HG03575 (cell line): ENCODE data around the gene CP.
A peak's percentile ranks its signal among the peaks of the same experiment; 100 is the strongest.
"Not testable (repeated sequence)": the region's sequence is repeated elsewhere in the genome, so short reads cannot be mapped to it uniquely, and the experiment has no call there.

Experiments used
- ATAC-seq: cut with Tn5 transposase; IDR thresholded peaks from one replicate; pipeline ENCODE4 v1.9.1; 2021; ENCODE audit not compliant: unreplicated experiment, insufficient number of reproducible peaks, low FRiP score; ENCODE audit errors: extremely low read depth

Gene CP

DNA sequence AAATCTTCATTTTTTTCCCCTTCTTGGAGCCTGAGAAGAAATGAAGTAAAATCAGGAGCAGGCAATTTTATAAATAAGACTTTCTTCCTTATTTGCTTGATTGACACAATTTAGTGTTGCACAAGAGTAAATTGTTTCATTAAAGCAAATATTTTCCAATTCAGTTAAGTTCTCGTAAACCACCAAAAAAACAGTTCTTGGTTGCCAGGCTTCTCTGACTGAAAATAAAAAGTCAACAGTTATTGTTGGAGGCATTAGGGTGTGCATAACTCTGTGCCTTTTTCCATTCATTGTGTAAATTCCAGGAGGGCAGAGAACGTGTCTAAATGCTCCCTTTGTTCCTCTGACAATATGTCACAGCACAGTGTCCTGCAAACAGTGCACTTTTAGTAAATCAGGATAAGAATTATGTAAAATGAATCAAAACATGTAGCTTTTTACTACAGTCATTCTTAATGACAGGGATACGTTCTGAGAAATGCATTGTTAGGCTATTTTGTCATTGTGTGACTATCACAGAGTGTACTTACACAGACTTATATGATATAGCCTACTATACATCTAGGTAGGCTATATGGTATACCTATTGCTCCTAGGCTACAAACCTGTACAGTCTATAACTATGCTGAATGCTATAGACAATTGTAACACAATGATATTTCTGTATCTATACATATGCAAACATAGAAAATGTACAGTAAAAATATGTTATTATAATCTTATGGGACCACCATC lies at the start of gene CP:
Gene CP, minus strand, starts transcription at position 47 of the 735 bp plus-strand sequence. Its CDS starts 37 bp downstream, at position 10.
- no peak for ATAC-seq

- ATAC-seq: no peak
Observed at GRCh38 chr3:149270180-149270579, 48.6 kb upstream of the CP start.

GRCh38 chr3:149269687-149270086 lies 48.1 kb upstream of the CP start:
- ATAC-seq: no peak

GRCh38 chr3:149267565-149267964 lies 45.9 kb upstream of the CP start:
- no peak for ATAC-seq

- no peak for ATAC-seq
Observed at GRCh38 chr3:149266736-149267135, 45.1 kb upstream of the CP start.

GRCh38 chr3:149263856-149264255 lies 42.2 kb upstream of the CP start:
- no peak for ATAC-seq

- ATAC-seq: no peak
Observed at GRCh38 chr3:149258714-149259113, 37.1 kb upstream of the CP start.

GRCh38 chr3:149258298-149258697 lies 36.7 kb upstream of the CP start:
- ATAC-seq: no peak

- no peak for ATAC-seq
Observed at GRCh38 chr3:149252272-149252671, 30.6 kb upstream of the CP start.

GRCh38 chr3:149251186-149251585 lies 29.6 kb upstream of the CP start:
- ATAC-seq: no peak

DNA sequence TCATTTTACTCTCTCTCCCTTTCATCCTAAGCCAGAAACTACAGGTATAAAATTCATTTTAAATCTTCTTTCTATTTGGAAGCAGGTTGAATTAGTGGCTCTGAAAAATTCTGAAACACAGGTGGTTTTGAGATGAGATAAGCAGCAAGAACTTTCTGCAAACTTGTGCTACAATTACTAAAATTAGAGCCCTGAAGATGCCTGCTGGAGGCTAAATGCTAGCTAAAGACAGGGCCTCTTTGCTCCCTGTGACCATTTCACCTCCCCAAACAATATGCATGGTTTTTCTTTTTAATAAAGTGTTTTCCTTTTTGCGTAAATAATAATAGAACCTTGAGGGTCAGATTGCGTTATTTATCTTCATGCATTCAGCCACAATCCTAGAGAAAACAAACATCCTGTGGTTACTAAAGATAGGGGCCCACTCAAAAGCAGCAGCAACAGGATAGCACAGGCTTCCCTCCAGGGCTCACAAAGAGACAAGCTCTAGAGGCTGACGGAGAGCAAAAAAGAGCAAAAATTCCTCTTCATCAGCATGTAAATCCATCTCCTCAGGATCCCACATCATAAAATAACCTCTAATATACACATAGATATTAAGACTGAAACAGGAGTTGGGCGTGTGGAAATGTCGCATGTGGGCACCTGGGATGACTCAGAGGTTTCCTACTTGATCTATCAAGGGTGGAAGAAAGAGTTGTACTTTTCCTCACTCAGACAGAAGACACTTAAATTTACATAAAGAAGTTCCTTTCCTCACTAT lies 26.5 kb upstream of the CP start:
- ATAC-seq: no peak

- ATAC-seq: no peak
Observed at GRCh38 chr3:149247008-149247710, 25.5 kb upstream of the CP start.

GRCh38 chr3:149245738-149246451 lies 24.3 kb upstream of the CP start:
- peak; percentile 45 for ATAC-seq

DNA sequence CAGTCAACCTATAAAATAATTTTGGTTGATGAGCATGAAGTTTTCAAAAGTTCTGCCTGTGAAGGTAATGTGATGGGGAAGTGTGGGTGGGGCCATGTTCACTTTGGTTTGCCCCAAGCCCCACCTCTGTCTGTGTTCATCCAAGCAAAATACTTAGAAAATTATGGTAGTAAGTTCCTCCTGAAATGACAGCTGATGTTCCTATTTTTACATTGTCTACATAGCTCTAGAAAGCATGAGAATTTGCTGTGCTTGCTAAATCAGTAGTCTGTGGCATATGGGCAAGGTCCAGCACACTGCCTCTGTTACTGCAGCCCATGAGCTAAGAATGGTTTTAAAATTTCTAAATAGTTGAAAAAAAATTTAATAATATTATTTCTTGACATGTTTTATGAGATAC lies 21.9 kb upstream of the CP start:
- peak; percentile 30 for ATAC-seq

DNA sequence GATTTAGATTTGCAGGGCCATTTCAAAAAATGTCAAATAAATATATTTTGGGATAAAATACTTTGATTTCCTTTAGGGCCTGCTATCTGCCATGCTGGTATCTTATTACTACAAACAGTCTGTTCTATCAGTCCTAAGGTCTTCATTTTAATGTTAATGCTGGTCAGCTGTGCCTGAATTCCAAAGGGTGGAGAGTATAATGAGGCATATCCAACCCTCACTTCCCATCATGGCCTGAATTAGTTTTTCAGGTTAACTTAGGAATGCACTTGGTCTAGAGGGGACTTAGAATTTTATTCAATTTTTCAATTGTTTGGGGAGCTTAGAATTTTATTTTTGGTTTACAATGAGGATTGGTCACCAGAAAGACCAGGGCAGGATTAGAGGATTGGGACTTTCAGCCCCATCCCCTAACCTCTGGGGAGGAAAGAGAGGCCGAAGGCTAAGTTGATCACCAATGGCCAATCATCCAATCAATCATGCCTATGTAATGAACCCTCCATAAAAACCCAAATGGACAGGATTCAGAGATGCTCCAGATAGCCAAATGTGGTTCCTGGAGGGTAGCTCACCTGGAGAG lies 17.8 kb upstream of the CP start:
- no peak for ATAC-seq

DNA sequence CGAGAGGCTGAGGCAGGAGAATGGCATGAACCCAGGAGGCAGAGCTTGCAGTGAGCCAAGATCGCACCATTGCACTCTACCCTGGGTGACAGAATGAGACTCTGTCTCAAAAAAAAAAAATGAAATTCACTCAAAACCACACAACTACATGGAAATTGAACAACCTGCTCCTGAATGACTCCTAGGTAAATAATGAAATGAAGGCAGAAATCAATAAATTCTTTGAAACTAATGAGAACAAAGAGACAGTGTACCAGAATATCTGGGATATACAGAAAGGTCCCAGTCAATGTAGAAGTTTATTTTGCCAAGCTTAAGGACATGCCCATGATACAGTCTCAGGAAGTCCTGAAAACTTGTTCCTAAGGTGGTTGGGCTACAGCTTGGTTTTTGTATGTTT lies 16.6 kb upstream of the CP start:
- not testable (repeated sequence) for ATAC-seq

- ATAC-seq: no peak
Observed at GRCh38 chr3:149235599-149236424, 14.2 kb upstream of the CP start.

DNA sequence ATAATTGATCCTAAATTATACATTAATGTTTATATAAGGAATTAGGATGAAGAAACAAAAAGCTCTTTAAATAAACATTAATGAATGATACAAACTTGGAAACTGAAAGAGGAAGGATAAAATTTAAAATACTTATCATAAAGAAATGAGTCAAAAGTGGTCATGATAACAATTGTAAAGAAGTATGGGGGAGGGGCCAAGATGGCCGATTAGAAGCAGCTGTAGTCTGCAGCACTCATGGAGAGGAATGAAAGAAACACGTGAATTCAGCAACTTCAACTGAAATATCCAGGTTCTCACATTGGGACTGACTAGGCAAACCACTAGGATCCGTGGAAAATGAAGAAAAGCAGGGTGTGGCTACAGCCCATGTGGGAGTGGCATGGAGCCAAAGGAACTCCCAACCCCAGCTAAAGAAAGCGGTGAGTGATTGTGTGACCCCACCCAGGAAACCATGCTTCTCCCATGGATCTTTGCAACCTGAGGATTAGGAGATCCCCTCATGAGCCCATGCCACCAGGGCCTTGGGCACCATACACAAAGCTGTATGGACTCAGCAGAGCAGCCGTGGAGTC lies 13.1 kb upstream of the CP start:
- no peak for ATAC-seq
